Fibroblast of lung (primary cell): ENCODE results near the gene ZNF845. TPM values are rescaled to one million over a fixed set of nuclear protein-coding genes. Genes with fewer than 3 reads are reported as not detected.

Experiments used
- DNase-seq, 2 donors: peaks; one replicate each; pipeline versions ENCODE4 v3.0.0 to v3.0.0-alpha.2; 2010; ENCODE audit warnings: low read depth in 2 of 2
- H2AFZ ChIP-seq: 2 replicates; pipeline ENCODE4 v1.5.1; 2012; ENCODE audit warnings: low read length, control low read depth, inconsistent platforms
- H3K27ac ChIP-seq: 2 replicates; pipeline ENCODE4 v1.5.1; 2011; ENCODE audit warnings: low read length, control low read depth; ENCODE audit not compliant: insufficient read depth
- H3K27me3 ChIP-seq: 2 replicates; pipeline ENCODE4 v1.5.1; 2011; ENCODE audit warnings: mild to moderate bottlenecking, low read length; ENCODE audit not compliant: control insufficient read depth, insufficient read depth
- H3K36me3 ChIP-seq: 2 replicates; pipeline ENCODE4 v1.5.1; 2011; ENCODE audit warnings: low read length; ENCODE audit not compliant: control insufficient read depth, insufficient read depth
- H3K4me1 ChIP-seq: 2 replicates; pipeline ENCODE4 v1.5.1; 2011; ENCODE audit warnings: low read length; ENCODE audit not compliant: control insufficient read depth, insufficient read depth; ENCODE audit errors: extremely low read depth
- H3K4me2 ChIP-seq: 2 replicates; pipeline ENCODE4 v1.5.1; 2011; ENCODE audit warnings: low read length, control low read depth; ENCODE audit not compliant: insufficient read depth; ENCODE audit errors: extremely low read depth
- H3K4me3 ChIP-seq, 4 experiments: fragments of 200-600 bp in 1 of 4; sonication (generic) in 1 of 4; replicated peaks in 1 of 4; 2 replicates each; pipeline ENCODE4 v1.5.1; 2011 to 2016; ENCODE audit warnings: low read length in 4 of 4, low read depth in 3 of 4, mild to moderate bottlenecking in 3 of 4, control low read depth in 2 of 4, inconsistent platforms in 1 of 4, mixed read lengths in 1 of 4; ENCODE audit not compliant: insufficient read depth in 1 of 4; ENCODE audit errors: control extremely low read depth in 1 of 4
- H3K79me2 ChIP-seq: 2 replicates; pipeline ENCODE4 v1.5.1; 2012; ENCODE audit warnings: mild to moderate bottlenecking, low read length, inconsistent platforms; ENCODE audit not compliant: control insufficient read depth, insufficient read depth
- H3K9ac ChIP-seq: 2 replicates; pipeline ENCODE4 v1.5.1; 2011; ENCODE audit warnings: mild to moderate bottlenecking, low read length, control low read depth; ENCODE audit not compliant: insufficient read depth
- H3K9me3 ChIP-seq: 2 replicates; pipeline ENCODE4 v1.5.1; 2012; ENCODE audit warnings: low read depth, low read length; ENCODE audit not compliant: control insufficient read depth, insufficient read depth
- H4K20me1 ChIP-seq: 2 replicates; pipeline ENCODE4 v1.5.1; 2011; ENCODE audit warnings: low read length; ENCODE audit not compliant: control insufficient read depth, insufficient read depth; ENCODE audit errors: extremely low read depth
- EZH2 ChIP-seq: IDR thresholded peaks from 2 replicates; pipeline ENCODE4 v1.5.1; 2012; ENCODE audit warnings: low read length, control low read depth, mild to moderate bottlenecking; ENCODE audit errors: missing control alignments
- polyA plus RNA-seq, 2 donors: library from polyadenylated mRNA; depleted of rRNA in 1 of 2; stranded (reverse) in 1 of 2; unstranded in 1 of 2; fragments of >200 nt; gene quantifications; 2 replicates each; pipeline ENCODE4 v1.2.1, GENCODE V29; 2011 to 2012; ENCODE audit warnings: missing spikeins in 1 of 2
- total RNA-seq: library from RNA; depleted of rRNA; stranded (reverse); fragments of >200 nt; gene quantifications from 2 replicates; pipeline ENCODE4 v1.2.1, GENCODE V29; 2014
- TF ChIP-seq, protein P1 (sequence below), 2 donors: IDR thresholded peaks in 1 of 2; conservative IDR thresholded peaks in 1 of 2; 1 replicate in 1 of 2; 2 replicates in 1 of 2; pipeline ENCODE4 v1.5.1; 2011 to 2012; ENCODE audit warnings: low read length in 2 of 2, control low read depth in 1 of 2, inconsistent platforms in 1 of 2, low read depth in 1 of 2, mild to moderate bottlenecking in 1 of 2

The ZNF845 gene
- total and polyA plus RNA-seq, 2 donors (not counting 1 experiment from before 2014, with no cell fraction given): 4.2 to 9.7 TPM

DNA sequence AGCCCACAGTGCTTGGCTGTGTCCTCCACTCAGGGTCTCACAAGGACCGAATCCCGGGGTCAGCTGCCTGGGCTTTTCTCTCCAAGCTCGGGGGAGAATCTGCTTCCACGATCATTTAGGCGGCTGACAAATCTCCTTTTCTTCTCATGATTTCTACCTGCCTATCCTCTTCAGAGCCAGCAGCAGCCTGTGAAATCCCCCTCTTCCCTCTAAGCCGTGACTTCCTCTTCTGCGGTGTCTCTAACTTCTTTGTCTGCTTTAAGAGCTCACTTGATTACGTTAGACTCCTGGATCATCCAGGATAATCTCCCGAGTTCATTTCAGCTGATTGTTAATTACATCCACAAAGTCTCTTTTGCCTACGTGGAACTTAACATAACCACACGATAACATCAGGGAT, 22.5 kb upstream of the ZNF845 start:
- H3K36me3 ChIP-seq: no peaks in the 10 kb centered on the region
- no peak for DNase-seq
- no peak overlapping the region for H3K4me2 ChIP-seq

GRCh38 chr19:53311897-53312296, 21.7 kb upstream of the ZNF845 start:
- no peak overlapping the region for H2AFZ ChIP-seq
- no peaks in the 10 kb centered on the region for H3K4me1 ChIP-seq
- TF ChIP-seq EZH2: no peak
- TF ChIP-seq, protein P1, sequence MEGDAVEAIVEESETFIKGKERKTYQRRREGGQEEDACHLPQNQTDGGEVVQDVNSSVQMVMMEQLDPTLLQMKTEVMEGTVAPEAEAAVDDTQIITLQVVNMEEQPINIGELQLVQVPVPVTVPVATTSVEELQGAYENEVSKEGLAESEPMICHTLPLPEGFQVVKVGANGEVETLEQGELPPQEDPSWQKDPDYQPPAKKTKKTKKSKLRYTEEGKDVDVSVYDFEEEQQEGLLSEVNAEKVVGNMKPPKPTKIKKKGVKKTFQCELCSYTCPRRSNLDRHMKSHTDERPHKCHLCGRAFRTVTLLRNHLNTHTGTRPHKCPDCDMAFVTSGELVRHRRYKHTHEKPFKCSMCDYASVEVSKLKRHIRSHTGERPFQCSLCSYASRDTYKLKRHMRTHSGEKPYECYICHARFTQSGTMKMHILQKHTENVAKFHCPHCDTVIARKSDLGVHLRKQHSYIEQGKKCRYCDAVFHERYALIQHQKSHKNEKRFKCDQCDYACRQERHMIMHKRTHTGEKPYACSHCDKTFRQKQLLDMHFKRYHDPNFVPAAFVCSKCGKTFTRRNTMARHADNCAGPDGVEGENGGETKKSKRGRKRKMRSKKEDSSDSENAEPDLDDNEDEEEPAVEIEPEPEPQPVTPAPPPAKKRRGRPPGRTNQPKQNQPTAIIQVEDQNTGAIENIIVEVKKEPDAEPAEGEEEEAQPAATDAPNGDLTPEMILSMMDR (conservative IDR thresholded peaks at IDR 0.05 in 1 of 2, IDR thresholded peaks at IDR 0.05 in 1 of 2; ENCODE audit: low read depth in 1 of 2, low read length in 2 of 2): no peak
- H3K9me3 ChIP-seq: no peaks in the 10 kb centered on the region
- no peaks in the 10 kb centered on the region for H4K20me1 ChIP-seq
- H3K27ac ChIP-seq: no peak overlapping the region
- no peaks in the 10 kb centered on the region for H3K79me2 ChIP-seq
- no peak overlapping the region for H3K4me2 ChIP-seq
- no peaks in the 10 kb centered on the region for H3K27me3 ChIP-seq
- no peak overlapping the region for H3K4me3 ChIP-seq
- H3K36me3 ChIP-seq: no peaks in the 10 kb centered on the region
- H3K9ac ChIP-seq: no peak overlapping the region
- DNase-seq: no peak

More for the DNA sequence above, 22.5 kb upstream of the ZNF845 start:
- Histone ChIP-seq H3K4me3 (no peak overlapping the region), H3K27ac (no peak overlapping the region), H3K27me3 (no peaks in the 10 kb centered on the region), H3K9me3 (no peaks in the 10 kb centered on the region), H3K4me1 (no peaks in the 10 kb centered on the region), H2AFZ (no peak overlapping the region), H3K9ac (no peak overlapping the region), H3K79me2 (no peaks in the 10 kb centered on the region), H4K20me1 (no peaks in the 10 kb centered on the region)
- no peak for TF ChIP-seq EZH2
- TF ChIP-seq, protein P1 (conservative IDR thresholded peaks at IDR 0.05 in 1 of 2, IDR thresholded peaks at IDR 0.05 in 1 of 2; ENCODE audit: low read depth in 1 of 2, low read length in 2 of 2): no peak

DNA sequence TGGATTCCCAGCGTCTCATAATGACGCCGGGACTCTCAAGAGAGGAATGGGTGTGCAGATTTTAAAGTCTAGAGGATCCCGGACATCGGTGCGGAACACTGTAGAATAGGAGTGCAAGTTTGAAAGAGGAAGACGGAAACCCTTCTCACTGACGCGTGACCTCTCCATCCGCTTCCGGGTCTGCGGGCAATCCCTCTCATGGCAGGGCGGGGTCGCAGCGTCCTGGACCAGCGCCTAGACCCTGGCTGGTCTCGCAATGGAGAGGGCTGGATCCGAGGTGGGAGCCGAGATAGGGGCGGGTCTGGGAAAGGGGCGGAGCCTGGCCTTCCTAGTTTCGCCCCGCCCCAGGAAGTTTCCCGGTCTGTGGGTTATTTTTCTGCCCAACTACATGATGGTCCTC, 4.6 kb upstream of the ZNF845 start:
- Histone ChIP-seq H3K27ac (no peak overlapping the region), H3K36me3 (no peaks in the 10 kb centered on the region), H3K9ac (no peak overlapping the region), H3K9me3 (no peaks in the 10 kb centered on the region), H3K27me3 (no peaks in the 10 kb centered on the region), H2AFZ (peak overlapping the region; percentile 10), H3K79me2 (no peaks in the 10 kb centered on the region), H3K4me2 (no peak overlapping the region), H3K4me1 (no peaks in the 10 kb centered on the region), H3K4me3 (peak overlapping the region in 2 of 4 experiments; percentile 33 to 34), H4K20me1 (no peaks in the 10 kb centered on the region)
- TF ChIP-seq EZH2: no peak
- TF ChIP-seq, protein P1 (conservative IDR thresholded peaks at IDR 0.05 in 1 of 2, IDR thresholded peaks at IDR 0.05 in 1 of 2; ENCODE audit: low read depth in 1 of 2, low read length in 2 of 2): no peak
- peak in 1 of 2 donors; percentile 69 for DNase-seq
